Measurements from ENCODE around the gene RMRP.

The RMRP gene

GRCh38 chr9:35664531-35665470 is 7.0 kb upstream of the RMRP start, which contains the start of gene ARHGEF39:
Gene ARHGEF39 (minus strand): TSS chr9:35665195. CDS start chr9:35665169, 26 bp downstream.
- peaks cover 28% of the 10 kb centered on the region for H3K36me3 ChIP-seq (ENCODE audit: low read depth)
- DNase-seq (ENCODE audit: low spot score) (no peak), ATAC-seq (ENCODE audit: low read depth) (peak; percentile 78)
- H3K27me3 ChIP-seq (ENCODE audit: insufficient read depth, poor library complexity, severe bottlenecking): no peaks in the 10 kb centered on the region
- TF ChIP-seq CTCF (IDR thresholded peaks at IDR 0.05; ENCODE audit: poor library complexity, severe bottlenecking): peak; percentile 63
- H3K4me1 ChIP-seq (ENCODE audit: insufficient read depth, poor library complexity, severe bottlenecking): peaks cover 24% of the 10 kb centered on the region
- H3K4me3 ChIP-seq (ENCODE audit: severe bottlenecking): peak within 1 kb of the TSS; percentile 39
- H3K27ac ChIP-seq (ENCODE audit: poor library complexity, severe bottlenecking): peak within 1 kb of the TSS; percentile 74
- no peaks in the 10 kb centered on the region for H3K9me3 ChIP-seq (ENCODE audit: severe bottlenecking)

- Histone ChIP-seq H3K36me3 (ENCODE audit: low read depth) (peaks cover 34% of the 10 kb centered on the region), H3K4me1 (ENCODE audit: insufficient read depth, poor library complexity, severe bottlenecking) (peaks cover 21% of the 10 kb centered on the region), H3K27ac (ENCODE audit: poor library complexity, severe bottlenecking) (peak overlapping the region; percentile 76), H3K4me3 (ENCODE audit: severe bottlenecking) (no peak overlapping the region), H3K9me3 (ENCODE audit: severe bottlenecking) (no peaks in the 10 kb centered on the region), H3K27me3 (ENCODE audit: insufficient read depth, poor library complexity, severe bottlenecking) (no peaks in the 10 kb centered on the region)
- DNase-seq (ENCODE audit: low spot score): no peak
- TF ChIP-seq CTCF (IDR thresholded peaks at IDR 0.05; ENCODE audit: poor library complexity, severe bottlenecking): no peak
- ATAC-seq (ENCODE audit: low read depth): no peak
Observed at GRCh38 chr9:35662437-35662836, 4.6 kb upstream of the RMRP start.

DNA sequence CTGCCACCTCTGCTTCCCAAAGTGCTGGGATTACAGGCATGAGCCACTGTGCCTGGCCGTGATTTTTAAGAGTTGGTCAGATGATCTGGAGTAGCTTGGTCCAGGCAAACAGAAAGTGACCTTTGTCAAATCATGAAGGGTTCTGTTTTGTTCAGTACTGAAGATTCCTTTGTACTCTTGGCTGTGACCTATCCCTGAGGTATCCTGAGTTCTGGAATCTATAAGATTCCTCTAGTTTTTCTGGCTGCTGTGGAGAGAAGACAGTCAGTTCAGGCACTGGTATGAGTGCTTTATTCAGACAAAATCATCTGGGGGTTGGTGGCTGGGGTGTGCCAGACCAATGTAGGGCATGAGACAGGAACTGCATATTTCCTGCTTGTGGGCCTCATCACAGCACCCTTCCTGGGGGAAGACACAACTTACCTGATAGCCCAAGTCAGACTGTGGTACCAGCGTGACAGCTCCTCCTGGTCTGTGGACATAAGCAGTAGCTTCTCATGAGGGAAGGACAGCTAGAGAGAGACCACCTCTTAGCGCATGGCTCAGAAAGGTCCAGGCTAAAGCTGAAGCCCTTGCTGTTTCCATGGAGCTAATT is 4.0 kb upstream of the RMRP start:
- ATAC-seq (ENCODE audit: low read depth): no peak
- peaks cover 21% of the 10 kb centered on the region for H3K4me1 ChIP-seq (ENCODE audit: insufficient read depth, poor library complexity, severe bottlenecking)
- no peaks in the 10 kb centered on the region for H3K27me3 ChIP-seq (ENCODE audit: insufficient read depth, poor library complexity, severe bottlenecking)
- no peak for TF ChIP-seq CTCF (IDR thresholded peaks at IDR 0.05; ENCODE audit: poor library complexity, severe bottlenecking)
- peak overlapping the region; percentile 76 for H3K27ac ChIP-seq (ENCODE audit: poor library complexity, severe bottlenecking)
- peaks cover 34% of the 10 kb centered on the region for H3K36me3 ChIP-seq (ENCODE audit: low read depth)
- DNase-seq (ENCODE audit: low spot score): no peak
- H3K9me3 ChIP-seq (ENCODE audit: severe bottlenecking): no peaks in the 10 kb centered on the region
- H3K4me3 ChIP-seq (ENCODE audit: severe bottlenecking): no peak overlapping the region

GRCh38 chr9:35660966-35661415 is 3.2 kb upstream of the RMRP start:
- Histone ChIP-seq H3K4me1 (ENCODE audit: insufficient read depth, poor library complexity, severe bottlenecking) (peaks cover 19% of the 10 kb centered on the region), H3K36me3 (ENCODE audit: low read depth) (peaks cover 34% of the 10 kb centered on the region), H3K9me3 (ENCODE audit: severe bottlenecking) (no peaks in the 10 kb centered on the region), H3K27me3 (ENCODE audit: insufficient read depth, poor library complexity, severe bottlenecking) (no peaks in the 10 kb centered on the region), H3K27ac (ENCODE audit: poor library complexity, severe bottlenecking) (peak overlapping the region; percentile 76), H3K4me3 (ENCODE audit: severe bottlenecking) (no peak overlapping the region)
- no peak for ATAC-seq (ENCODE audit: low read depth)
- TF ChIP-seq CTCF (IDR thresholded peaks at IDR 0.05; ENCODE audit: poor library complexity, severe bottlenecking): peak; percentile 53
- no peak for DNase-seq (ENCODE audit: low spot score)

Data from RWPE2 (cell line).